GM18505 (cell line): ENCODE results near the gene CAMK2A.
A peak's percentile ranks its signal among the peaks of the same experiment; 100 is the strongest.

Experiments
- ATAC-seq: cut with Tn5 transposase; IDR thresholded peaks from one replicate; pipeline ENCODE4 v1.9.1; 2021; ENCODE audit not compliant: unreplicated experiment
- POLR2A ChIP-seq: IDR thresholded peaks from 4 replicates; pipeline ENCODE4 v1.6.1; 2011; ENCODE audit warnings: borderline replicate concordance; ENCODE audit not compliant: insufficient read depth, insufficient read length; ENCODE audit errors: extremely low read depth

Gene CAMK2A

GRCh38 chr5:150217873-150218692 is 71.5 kb downstream of the CAMK2A start:
- peak; percentile 81 for ATAC-seq
- no peak for TF ChIP-seq POLR2A

DNA sequence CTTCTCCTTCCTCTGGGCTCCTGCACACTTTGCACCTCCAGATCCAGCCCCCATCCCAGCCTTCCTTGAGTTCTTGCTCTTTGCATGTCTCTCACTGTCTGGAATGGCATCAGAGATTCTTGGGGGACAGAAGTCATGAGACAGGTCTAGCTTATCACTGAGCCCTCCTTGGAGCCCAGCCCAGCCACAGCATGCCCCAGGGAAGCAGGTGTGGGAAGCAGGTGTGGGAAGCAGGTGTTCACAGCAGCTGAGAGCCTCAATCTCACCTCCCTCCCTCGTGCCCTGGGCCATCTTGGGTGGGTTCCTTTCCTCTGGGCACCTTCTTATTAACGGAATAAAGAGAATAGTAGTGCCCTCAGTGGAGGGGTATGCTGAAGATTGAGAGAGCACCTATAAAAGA is 72.5 kb downstream of the CAMK2A start:
- ATAC-seq = no peak
- no peak for TF ChIP-seq POLR2A

DNA sequence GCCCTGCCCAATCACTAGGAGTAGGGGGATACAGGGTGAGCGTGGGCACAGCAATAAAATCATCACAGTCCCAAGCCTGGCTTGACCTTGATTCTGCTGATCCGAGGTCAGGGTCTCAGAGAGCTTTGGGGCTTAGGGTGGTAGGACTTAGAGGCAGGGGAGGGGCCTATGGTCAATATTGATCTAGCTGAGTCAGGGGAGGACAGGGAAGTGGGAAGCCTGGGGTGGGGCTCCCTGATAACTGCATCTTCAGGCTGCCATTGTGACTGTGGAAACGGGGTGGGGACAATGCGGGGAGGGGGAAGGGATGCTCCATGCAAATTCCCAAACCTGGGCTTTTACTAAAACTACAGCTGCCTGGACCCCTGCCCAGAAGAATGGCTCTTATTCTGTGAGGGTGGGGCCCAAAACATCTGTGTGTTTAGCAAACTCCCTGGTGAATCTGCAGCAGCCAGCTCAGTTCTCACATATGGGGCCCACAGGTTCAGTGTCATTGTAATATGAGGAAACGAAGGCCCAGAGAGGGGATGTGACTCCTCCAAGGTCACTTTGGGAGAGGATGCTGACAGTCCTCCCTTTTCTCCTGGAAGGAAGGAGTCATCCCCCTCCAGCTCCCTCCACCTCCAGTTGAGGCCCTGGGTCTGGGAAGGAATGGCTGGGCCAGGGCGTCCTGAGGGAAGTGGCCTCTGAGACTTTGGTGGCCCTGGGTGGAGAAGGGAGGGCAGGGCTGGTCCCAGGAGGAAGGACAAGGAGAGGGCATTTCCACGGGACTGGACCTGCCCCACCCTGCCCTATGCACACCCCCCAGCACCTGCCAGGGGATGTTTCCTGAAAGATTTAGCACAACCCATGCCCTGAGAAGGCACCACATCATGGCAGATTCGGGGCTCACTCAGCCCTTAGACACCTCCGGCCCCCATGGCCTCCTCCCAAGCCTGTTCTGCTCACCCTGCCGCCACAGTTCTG is 73.3 kb downstream of the CAMK2A start:
- no peak for TF ChIP-seq POLR2A
- no peak for ATAC-seq

- no peak for TF ChIP-seq POLR2A
- ATAC-seq = no peak
Observed at GRCh38 chr5:150214289-150214688, 75.3 kb downstream of the CAMK2A start.

- ATAC-seq = no peak
- TF ChIP-seq POLR2A = no peak
Observed at GRCh38 chr5:150213530-150213929, 76.0 kb downstream of the CAMK2A start.

GRCh38 chr5:150211156-150212030 is 78.2 kb downstream of the CAMK2A start:
- ATAC-seq = no peak
- no peak for TF ChIP-seq POLR2A

- ATAC-seq = no peak
- no peak for TF ChIP-seq POLR2A
Observed at GRCh38 chr5:150210644-150211043, 78.9 kb downstream of the CAMK2A start.

- no peak for ATAC-seq
- no peak for TF ChIP-seq POLR2A
Observed at GRCh38 chr5:150209099-150209635, 80.4 kb downstream of the CAMK2A start.

DNA sequence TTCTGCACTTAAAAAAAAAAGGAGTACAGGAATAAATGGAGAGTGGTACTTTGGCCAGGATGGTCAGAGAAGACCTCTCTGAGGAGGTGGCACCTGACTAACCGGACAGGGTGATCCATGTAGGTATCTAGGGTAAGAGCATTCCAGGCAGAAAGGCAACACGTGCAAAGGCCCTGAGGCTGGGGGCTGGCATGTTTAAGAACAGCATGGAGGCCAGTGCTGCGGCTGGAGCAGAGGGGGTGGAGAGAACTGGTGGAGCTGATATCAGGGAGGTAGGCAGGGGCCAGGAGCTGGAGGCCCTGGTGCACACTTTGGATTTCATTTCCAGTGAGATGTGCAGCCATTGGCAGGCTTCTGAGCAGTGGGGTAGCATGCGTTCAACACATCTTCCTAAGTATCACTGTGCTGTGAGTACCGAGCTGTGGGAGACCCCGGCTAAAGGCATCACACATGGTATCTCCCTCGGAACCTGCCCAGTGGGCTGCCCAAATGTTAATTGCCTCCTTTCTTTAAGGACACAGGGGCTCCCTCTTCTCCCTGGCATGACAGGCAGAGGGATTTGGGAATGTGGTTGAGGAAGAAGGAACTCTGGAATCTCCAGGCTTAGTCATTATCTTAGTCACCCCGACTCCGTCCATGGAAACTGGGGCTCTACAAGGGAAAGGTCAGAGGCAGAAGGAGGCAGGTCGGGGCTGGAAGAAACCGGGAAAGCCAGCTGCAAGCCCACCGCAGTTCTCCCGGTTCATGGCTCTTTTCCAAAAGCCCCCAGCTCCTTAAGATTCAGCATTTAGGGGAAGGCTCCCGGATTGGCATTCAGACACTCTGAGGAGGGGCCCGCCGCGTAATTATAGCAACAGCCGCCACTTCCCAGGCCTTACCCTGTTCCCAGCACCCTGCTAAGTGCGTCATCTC is 81.1 kb downstream of the CAMK2A start:
- no peak for ATAC-seq
- no peak for TF ChIP-seq POLR2A

DNA sequence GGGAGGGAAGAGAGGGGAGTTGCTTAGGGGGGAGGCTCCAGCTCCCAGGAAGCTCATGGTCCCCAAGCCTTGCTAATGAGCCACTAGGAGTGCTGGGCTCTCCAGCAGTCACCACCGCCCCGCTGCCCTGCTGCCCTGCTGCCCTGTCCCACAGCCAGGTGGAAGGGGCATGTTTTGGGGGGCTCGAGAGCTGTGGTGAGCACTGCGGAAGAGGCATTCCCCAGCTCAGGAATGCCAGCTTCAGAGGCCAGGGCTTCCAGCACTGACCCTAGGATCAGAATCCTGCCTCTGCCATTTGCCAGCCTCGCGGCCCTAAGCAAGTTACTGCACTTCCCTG is 82.8 kb downstream of the CAMK2A start:
- no peak for TF ChIP-seq POLR2A
- no peak for ATAC-seq

- no peak for ATAC-seq
- TF ChIP-seq POLR2A = no peak
Observed at GRCh38 chr5:150206098-150206778, 83.3 kb downstream of the CAMK2A start.

- TF ChIP-seq POLR2A = no peak
- no peak for ATAC-seq
Observed at GRCh38 chr5:150204590-150204960, 85.0 kb downstream of the CAMK2A start.
